HCT116 (cell line): ENCODE results near the gene HBP1. TPM values are rescaled to one million over a fixed set of nuclear protein-coding genes. Genes with fewer than 3 reads are reported as not detected.

Experiments
- ATAC-seq: fragments of 200-7000 bp; cut with Tn5 transposase; 2 replicates; pipeline ENCODE4 v1.9.1; 2020; ENCODE audit warnings: mild to moderate bottlenecking, moderate library complexity
- BruUV-seq: library from RNA; stranded (reverse); fragments of 400-500 nt; replicated peaks from 2 replicates; lab custom pipeline; 2021; lab: Mats Ljungman, UMichigan
- CTCF ChIA-PET: fragments of 300-600 bp; sonication (Branson Sonifier 250); formaldehyde crosslinking; loops from one replicate; lab custom pipeline; 2021; ENCODE audit warnings: antibody characterized with exemption; lab: Charles Lee
- POLR2A ChIA-PET: fragments of 300-600, 350-600 bp; sonication (Branson Sonifier 250); formaldehyde crosslinking; loops from one replicate; lab custom pipeline; 2021; ENCODE audit warnings: antibody characterized with exemption; lab: Charles Lee
- RAD21 ChIA-PET, 2 experiments: fragments of 300-600 bp; sonication (Branson Sonifier 250); formaldehyde crosslinking; loops; one replicate each; lab custom pipeline; 2023; ENCODE audit warnings: low total read pairs in 2 of 2; ENCODE audit not compliant: uncharacterized antibody in 2 of 2, unreplicated experiment in 2 of 2, low non-redundant PET in 1 of 2; lab: Charles Lee
- DNase-seq: peaks from one replicate; pipeline ENCODE4 v3.0.0-alpha.2; 2010; ENCODE audit warnings: low read depth, low spot score
- H2AFZ ChIP-seq: fragments of 200-600 bp; shearing (Covaris generic), sonication (generic); 2 replicates; pipeline ENCODE4 v1.6.1; 2017; ENCODE audit warnings: low read depth, mixed run types, mixed read lengths, antibody characterized with exemption, low read length; ENCODE audit not compliant: poor library complexity, severe bottlenecking
- H3K27ac ChIP-seq: 2 replicates; pipeline ENCODE4 v1.5.1; 2012; ENCODE audit warnings: low read depth, low read length
- H3K27me3 ChIP-seq: fragments of 200-600 bp; sonication (generic); 2 replicates; pipeline ENCODE4 v1.6.1; 2016; ENCODE audit warnings: mixed run types, low read length, mixed read lengths; ENCODE audit not compliant: insufficient read depth
- H3K36me3 ChIP-seq, 2 experiments: fragments of 200-500 bp in 1 of 2; fragments of 200-600 bp in 1 of 2; sonication (Bioruptor generic) in 1 of 2; sonication (generic) in 1 of 2; 2 replicates each; pipeline versions ENCODE4 v1.5.1 to v1.6.1; 2014 to 2016; ENCODE audit warnings: low read length in 2 of 2, inconsistent platforms in 1 of 2, mixed read lengths in 1 of 2, mixed run types in 1 of 2; ENCODE audit not compliant: insufficient read depth in 2 of 2, control insufficient read depth in 1 of 2
- H3K4me1 ChIP-seq, 2 experiments: fragments of 200-600 bp in 1 of 2; sonication (generic) in 1 of 2; 2 replicates each; pipeline versions ENCODE4 v1.5.1 to v1.6.1; 2012 to 2017; ENCODE audit warnings: low read length in 2 of 2, inconsistent platforms in 1 of 2, mild to moderate bottlenecking in 1 of 2, mixed read lengths in 1 of 2, mixed run types in 1 of 2, moderate library complexity in 1 of 2; ENCODE audit not compliant: insufficient read depth in 2 of 2, control insufficient read depth in 1 of 2
- H3K4me2 ChIP-seq: fragments of 200-600 bp; sonication (generic); 2 replicates; pipeline ENCODE4 v1.6.1; 2017; ENCODE audit warnings: mixed run types, low read length, mixed read lengths
- H3K4me3 ChIP-seq, 2 experiments: fragments of 200-600 bp in 1 of 2; sonication (generic) in 1 of 2; replicated peaks in 1 of 2; 2 replicates each; pipeline ENCODE4 v1.5.1; 2011 to 2016; ENCODE audit warnings: low read length in 2 of 2, control low read depth in 1 of 2, low read depth in 1 of 2, mild to moderate bottlenecking in 1 of 2, mixed read lengths in 1 of 2, mixed run types in 1 of 2
- H3K79me2 ChIP-seq: fragments of 200-600 bp; sonication (generic); 2 replicates; pipeline ENCODE4 v1.6.1; 2017; ENCODE audit warnings: mild to moderate bottlenecking, mixed run types, low read length, moderate library complexity, mixed read lengths; ENCODE audit not compliant: insufficient read depth
- H3K9ac ChIP-seq: fragments of 200-600 bp; sonication (generic); 2 replicates; pipeline ENCODE4 v1.6.1; 2016; ENCODE audit warnings: low read length, mixed read lengths
- H3K9me2 ChIP-seq: fragments of 200-600 bp; sonication (generic), shearing (Covaris generic); 2 replicates; pipeline ENCODE4 v1.6.1; 2017; ENCODE audit warnings: mixed run types, mild to moderate bottlenecking, moderate library complexity; ENCODE audit not compliant: insufficient read depth
- H3K9me3 ChIP-seq, 2 experiments: fragments of 200-500 bp in 1 of 2; fragments of 200-600 bp in 1 of 2; sonication (Bioruptor generic) in 1 of 2; sonication (generic) in 1 of 2; 2 replicates each; pipeline ENCODE4 v1.6.1; 2014 to 2017; ENCODE audit warnings: low read length in 2 of 2, mixed read lengths in 2 of 2, inconsistent platforms in 1 of 2, low read depth in 1 of 2, mild to moderate bottlenecking in 1 of 2, mixed run types in 1 of 2, moderate library complexity in 1 of 2; ENCODE audit not compliant: control insufficient read depth in 1 of 2, insufficient read depth in 1 of 2
- H4K20me1 ChIP-seq: fragments of 200-600 bp; sonication (generic), shearing (Covaris generic); 2 replicates; pipeline ENCODE4 v1.6.1; 2017; ENCODE audit warnings: mixed run types, mild to moderate bottlenecking, moderate library complexity; ENCODE audit not compliant: insufficient read depth
- CBX3 ChIP-seq: IDR thresholded peaks from 2 replicates; pipeline ENCODE4 v1.6.1; 2012; ENCODE audit warnings: low read depth
- EGR1 ChIP-seq: IDR thresholded peaks from 2 replicates; pipeline ENCODE4 v1.6.1; 2012; ENCODE audit warnings: low read depth
- ELF1 ChIP-seq: IDR thresholded peaks from 2 replicates; pipeline ENCODE4 v1.6.1; 2012; ENCODE audit warnings: low read depth, borderline replicate concordance
- EZH2 ChIP-seq: fragments of 200-600 bp; sonication (generic); IDR thresholded peaks from 2 replicates; pipeline ENCODE4 v1.6.1; 2017; ENCODE audit warnings: antibody characterized with exemption, mixed run types
- EZH2phosphoT487 ChIP-seq: fragments of 200-600 bp; IDR thresholded peaks from 2 replicates; pipeline ENCODE4 v1.6.1; 2018; ENCODE audit warnings: antibody characterized with exemption, borderline replicate concordance
- FOSL1 ChIP-seq: IDR thresholded peaks from 2 replicates; pipeline ENCODE4 v1.6.1; 2012; ENCODE audit warnings: low read depth
- JUND ChIP-seq: IDR thresholded peaks from 2 replicates; pipeline ENCODE4 v1.6.1; 2012
- MAX ChIP-seq: IDR thresholded peaks from 2 replicates; pipeline ENCODE4 v1.6.1; 2012
- POLR2A ChIP-seq: IDR thresholded peaks from 2 replicates; pipeline ENCODE4 v1.7.0; 2011; ENCODE audit warnings: borderline replicate concordance; ENCODE audit not compliant: insufficient read depth, insufficient read length; ENCODE audit errors: extremely low read depth
- POLR2AphosphoS5 ChIP-seq: IDR thresholded peaks from 2 replicates; pipeline ENCODE4 v1.6.1; 2011; ENCODE audit warnings: mild to moderate bottlenecking, low read depth, low read length, moderate library complexity
- RAD21 ChIP-seq: IDR thresholded peaks from 2 replicates; pipeline ENCODE4 v1.6.1; 2012; ENCODE audit warnings: low read depth, mild to moderate bottlenecking
- SP1 ChIP-seq: IDR thresholded peaks from 2 replicates; pipeline ENCODE4 v1.6.1; 2012; ENCODE audit warnings: low read depth
- SRF ChIP-seq: IDR thresholded peaks from 2 replicates; pipeline ENCODE4 v1.6.1; 2012; ENCODE audit warnings: low read depth
- ZBTB33 ChIP-seq: IDR thresholded peaks from 2 replicates; pipeline ENCODE4 v1.6.1; 2011; ENCODE audit warnings: mild to moderate bottlenecking, low read length, moderate library complexity; ENCODE audit not compliant: insufficient replicate concordance; ENCODE audit errors: extremely low read depth
- ZNF274 ChIP-seq: fragments of 200-500 bp; sonication (Bioruptor generic); IDR thresholded peaks from 2 replicates; pipeline ENCODE4 v1.6.1; 2014; ENCODE audit warnings: mild to moderate bottlenecking, low read depth, low read length, inconsistent platforms
- intact Hi-C: fragments of 100-400 bp; cut with micrococcal nuclease; formaldehyde crosslinking; loops from 2 replicates; pipeline ENCODE4 v1.10.0; 2022
- total RNA-seq: library from RNA; stranded (reverse); gene quantifications from one replicate; pipeline ENCODE4 v1.2.1, GENCODE V29; 2021; ENCODE audit not compliant: unreplicated experiment

Gene HBP1
- total RNA-seq, 1 experiment from 2014 or later = 24.3 TPM

GRCh38 chr7:107133396-107133795 is 35.4 kb upstream of the HBP1 start:
- intact Hi-C loops = no loop called here
- Histone ChIP-seq H3K27ac (no peak overlapping the region), H4K20me1 (no peaks in the 10 kb centered on the region), H3K36me3 (no peaks in the 10 kb centered on the region), H3K4me2 (no peak overlapping the region), H3K9me2 (no peaks in the 10 kb centered on the region), H3K4me3 (no peak overlapping the region), H3K4me1 (no peaks in the 10 kb centered on the region), H3K9me3 (no peaks in the 10 kb centered on the region), H2AFZ (no peak overlapping the region), H3K9ac (no peak overlapping the region), H3K27me3 (no peaks in the 10 kb centered on the region), H3K79me2 (no peaks in the 10 kb centered on the region)
- ChIA-PET CTCF (no interaction called here), POLR2A (no interaction called here), RAD21 (no interaction called here)
- DNase-seq = no peak
- TF ChIP-seq SP1 = no peak
- TF ChIP-seq EZH2 = no peak
- no peak for TF ChIP-seq FOSL1
- TF ChIP-seq POLR2AphosphoS5 = no peak
- no peak for TF ChIP-seq MAX
- TF ChIP-seq CBX3 = no peak
- no peak for TF ChIP-seq EGR1
- BruUV-seq = no TSS peak
- ATAC-seq = no peak

GRCh38 chr7:107138696-107139420 is 29.9 kb upstream of the HBP1 start:
- Histone ChIP-seq H4K20me1 (no peaks in the 10 kb centered on the region), H3K4me2 (no peak overlapping the region), H3K27me3 (no peaks in the 10 kb centered on the region), H2AFZ (no peak overlapping the region), H3K9me2 (no peaks in the 10 kb centered on the region), H3K79me2 (no peaks in the 10 kb centered on the region), H3K9me3 (no peaks in the 10 kb centered on the region), H3K36me3 (no peaks in the 10 kb centered on the region), H3K27ac (no peak overlapping the region), H3K4me3 (no peak overlapping the region), H3K9ac (no peak overlapping the region), H3K4me1 (no peaks in the 10 kb centered on the region)
- intact Hi-C loops = no loop called here
- BruUV-seq = no TSS peak
- RAD21 ChIA-PET = no interaction called here
- no peak for ATAC-seq
- CTCF ChIA-PET = interaction anchor here (0.8 kb wide), 1 partner anchor 11 kb away, joined by 4 read pairs; no protein-coding TSS in a partner anchor
- POLR2A ChIA-PET = no interaction called here
- DNase-seq = no peak
- TF ChIP-seq SRF = no peak
- no peak for TF ChIP-seq EZH2phosphoT487
- no peak for TF ChIP-seq MAX
- TF ChIP-seq POLR2A = no peak
- TF ChIP-seq JUND = no peak
- no peak for TF ChIP-seq ZNF274
- no peak for TF ChIP-seq ZBTB33
- no peak for TF ChIP-seq EGR1
- no peak for TF ChIP-seq RAD21
- no peak for TF ChIP-seq ELF1
- no peak for TF ChIP-seq SP1
- no peak for TF ChIP-seq CBX3
